ENCODE measurements around the gene SYMPK. TPM values are rescaled to one million over a fixed set of nuclear protein-coding genes. Genes with fewer than 3 reads are reported as not detected.
A peak's percentile ranks its signal among the peaks of the same experiment; 100 is the strongest.
"Not testable (repeated sequence)": the region's sequence is repeated elsewhere in the genome, so short reads cannot be mapped to it uniquely, and the experiment has no call there.

The SYMPK gene
- total RNA-seq, 2 donors from 2014 or later, result 107 to 217 TPM

DNA sequence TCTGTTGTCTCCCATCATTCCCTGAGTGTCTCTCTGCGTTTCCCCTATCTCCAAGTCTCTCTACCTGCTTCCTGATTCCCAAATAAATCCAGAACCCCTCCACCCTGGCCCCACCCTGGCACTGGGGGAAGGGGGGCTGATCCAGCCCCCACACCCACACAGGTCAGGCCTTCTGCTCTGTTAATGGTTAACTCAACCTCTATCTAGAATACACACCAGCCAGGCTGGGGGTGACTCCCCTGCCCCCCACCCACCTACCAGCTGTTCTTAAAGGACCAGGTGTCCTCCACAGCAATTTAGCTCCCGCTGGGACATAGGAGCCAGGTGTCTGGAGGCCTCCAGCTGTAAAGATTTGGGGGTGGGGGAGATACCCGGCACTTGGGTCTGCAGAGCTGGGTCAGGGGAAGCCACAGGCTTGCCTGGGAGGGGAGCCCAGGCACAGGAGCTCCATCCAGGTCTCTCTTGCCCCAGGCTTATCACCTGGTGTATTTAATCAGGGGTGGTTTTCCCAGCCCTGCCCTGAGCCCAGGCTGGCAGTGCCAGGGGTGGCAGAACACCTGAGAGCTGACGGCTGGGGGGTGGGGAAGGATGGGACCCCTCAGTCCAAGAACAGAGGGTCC is 19.1 kb upstream of the SYMPK start:
- Mint-ChIP-seq H3K4me3 (no peak overlapping the region), H3K27ac (no peak overlapping the region), H3K36me3 (no peaks in the 10 kb centered on the region), H3K4me1 (ENCODE audit: low read depth in 2 of 2) (peaks cover 28 to 35% of the 10 kb centered on the region in 2 donors), H3K27me3 (peaks cover 0 to 7% of the 10 kb centered on the region in 2 donors), H3K9me3 (no peaks in the 10 kb centered on the region)
- ATAC-seq (no peak), DNase-seq (ENCODE audit: low spot score) (no peak)

DNA sequence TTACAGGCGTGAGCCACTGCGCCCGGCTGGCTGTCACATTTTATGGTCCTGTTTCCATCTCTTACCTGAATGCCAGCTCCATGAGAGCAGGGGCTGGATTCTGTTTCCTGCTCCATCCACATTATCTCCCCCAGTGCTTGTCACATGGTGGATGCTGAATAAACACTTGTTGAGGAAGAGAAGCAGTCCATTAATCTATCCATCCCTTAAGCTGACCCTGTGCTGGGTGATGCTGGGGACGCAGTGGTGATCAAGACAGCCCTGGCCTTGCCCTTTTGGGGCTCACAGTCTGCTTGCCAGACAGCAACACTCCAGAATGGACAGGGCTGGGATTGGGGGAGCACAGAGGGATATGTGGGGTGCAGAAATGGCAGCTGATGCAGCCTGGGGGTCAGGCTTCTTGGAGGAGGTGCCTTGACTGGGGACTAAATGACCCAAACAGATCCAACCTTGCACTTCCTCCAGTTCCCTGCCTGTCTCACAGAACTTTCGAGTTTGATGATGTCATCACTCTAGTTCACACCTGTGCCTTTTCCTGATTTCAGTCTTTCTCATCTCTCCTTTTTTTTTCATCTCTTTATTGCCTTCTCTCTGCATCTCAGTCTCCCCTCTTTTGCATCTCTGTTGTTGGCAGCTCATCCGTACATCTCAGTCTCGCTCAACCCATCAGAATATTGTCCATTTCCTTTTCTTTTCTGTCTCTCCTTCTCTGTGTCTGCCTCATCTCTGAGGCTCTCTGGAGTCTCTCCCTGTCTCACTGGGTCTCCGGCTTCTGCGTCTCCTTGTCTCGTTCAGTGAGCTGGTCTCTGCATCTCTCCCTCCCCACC is 18.3 kb upstream of the SYMPK start:
- H3K4me1 Mint-ChIP-seq (ENCODE audit: low read depth in 2 of 2), result peaks cover 25 to 32% of the 10 kb centered on the region in 2 donors
- no peak overlapping the region for H3K4me3 Mint-ChIP-seq
- DNase-seq (ENCODE audit: low spot score) (no peak), ATAC-seq (no peak)
- no peaks in the 10 kb centered on the region for H3K9me3 Mint-ChIP-seq
- peaks cover 2 to 9% of the 10 kb centered on the region in 2 donors for H3K27me3 Mint-ChIP-seq
- H3K36me3 Mint-ChIP-seq, result no peaks in the 10 kb centered on the region
- H3K27ac Mint-ChIP-seq, result no peak overlapping the region

GRCh38 chr19:45879971-45880370 is 17.0 kb upstream of the SYMPK start:
- no peak overlapping the region for H3K4me3 Mint-ChIP-seq
- H3K27ac Mint-ChIP-seq, result no peak overlapping the region
- H3K9me3 Mint-ChIP-seq, result no peaks in the 10 kb centered on the region
- H3K4me1 Mint-ChIP-seq (ENCODE audit: low read depth in 2 of 2), result peaks cover 27 to 32% of the 10 kb centered on the region in 2 donors
- no peak for ATAC-seq
- no peaks in the 10 kb centered on the region for H3K36me3 Mint-ChIP-seq
- DNase-seq (ENCODE audit: low spot score), result no peak
- peaks cover 11 to 12% of the 10 kb centered on the region in 2 donors for H3K27me3 Mint-ChIP-seq

DNA sequence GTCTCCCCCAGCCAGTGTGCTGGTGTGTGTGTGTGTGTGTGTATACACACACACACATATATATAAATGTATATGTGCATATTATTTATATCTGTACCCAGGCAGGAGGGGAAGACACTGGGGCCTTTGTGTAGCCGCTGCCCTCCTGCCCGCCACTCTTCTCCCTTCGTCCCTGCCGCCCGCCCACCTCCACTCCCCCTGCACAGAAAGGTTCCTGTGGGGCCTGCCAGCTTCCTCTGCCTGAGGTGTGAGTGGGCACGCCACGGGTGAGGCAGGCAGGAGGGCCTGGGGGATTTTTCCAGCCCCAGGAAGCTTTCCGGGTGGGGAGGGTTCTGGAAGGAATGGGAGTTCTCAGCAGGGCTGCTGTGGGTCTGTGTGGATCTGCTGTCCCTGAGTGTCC is 16.1 kb upstream of the SYMPK start:
- H3K27me3 Mint-ChIP-seq, result peaks cover 15 to 19% of the 10 kb centered on the region in 2 donors
- peaks cover 27 to 32% of the 10 kb centered on the region in 2 donors for H3K4me1 Mint-ChIP-seq (ENCODE audit: low read depth in 2 of 2)
- no peaks in the 10 kb centered on the region for H3K36me3 Mint-ChIP-seq
- no peak overlapping the region for H3K4me3 Mint-ChIP-seq
- peak overlapping the region in 1 of 2 donors; percentile 8 for H3K27ac Mint-ChIP-seq
- DNase-seq (ENCODE audit: low spot score) (no peak), ATAC-seq (no peak)
- no peaks in the 10 kb centered on the region for H3K9me3 Mint-ChIP-seq

- Mint-ChIP-seq H3K27ac (peak overlapping the region in 1 of 2 donors; percentile 8), H3K36me3 (no peaks in the 10 kb centered on the region), H3K4me3 (peak overlapping the region; percentile 8)
Measured at GRCh38 chr19:45878043-45878794, 15.3 kb upstream of the SYMPK start.

GRCh38 chr19:45876411-45877197 is 13.7 kb upstream of the SYMPK start:
- peaks cover 18 to 22% of the 10 kb centered on the region in 2 donors for H3K4me1 Mint-ChIP-seq (ENCODE audit: low read depth in 2 of 2)
- H3K27ac Mint-ChIP-seq, result peak overlapping the region; percentile 45 to 63
- no peaks in the 10 kb centered on the region for H3K9me3 Mint-ChIP-seq
- peaks cover 16 to 19% of the 10 kb centered on the region in 2 donors for H3K27me3 Mint-ChIP-seq
- H3K36me3 Mint-ChIP-seq, result no peaks in the 10 kb centered on the region
- H3K4me3 Mint-ChIP-seq, result peak overlapping the region; percentile 51
- ATAC-seq (peak; percentile 58 to 80), DNase-seq (ENCODE audit: low spot score) (peak; percentile 75)

More at GRCh38 chr19:45878043-45878794, 15.3 kb upstream of the SYMPK start:
- peak in 1 of 2 donors; percentile 49 for ATAC-seq
- Mint-ChIP-seq H3K27me3 (peaks cover 18 to 19% of the 10 kb centered on the region in 2 donors), H3K4me1 (ENCODE audit: low read depth in 2 of 2) (peaks cover 22 to 27% of the 10 kb centered on the region in 2 donors), H3K9me3 (no peaks in the 10 kb centered on the region)
- no peak for DNase-seq (ENCODE audit: low spot score)

DNA sequence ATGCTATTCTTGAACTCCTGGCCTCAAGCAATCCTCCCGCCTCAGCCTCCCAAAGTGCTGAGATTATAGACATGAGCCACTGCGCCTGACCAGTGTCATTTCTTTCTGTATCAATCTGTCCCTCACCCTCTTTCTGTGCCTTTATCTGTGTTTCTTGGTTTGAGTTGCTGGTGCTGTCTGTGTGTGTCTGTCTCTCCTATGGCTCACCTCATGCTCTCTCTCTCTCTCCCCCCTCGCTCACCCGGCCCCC is 13.1 kb upstream of the SYMPK start:
- ATAC-seq, result peak; percentile 19 to 49
- peaks cover 14 to 19% of the 10 kb centered on the region in 2 donors for H3K27me3 Mint-ChIP-seq
- H3K4me3 Mint-ChIP-seq, result peak overlapping the region; percentile 51
- no peak for DNase-seq (ENCODE audit: low spot score)
- H3K9me3 Mint-ChIP-seq, result no peaks in the 10 kb centered on the region
- peaks cover 13 to 19% of the 10 kb centered on the region in 2 donors for H3K4me1 Mint-ChIP-seq (ENCODE audit: low read depth in 2 of 2)
- H3K36me3 Mint-ChIP-seq, result no peaks in the 10 kb centered on the region
- H3K27ac Mint-ChIP-seq, result peak overlapping the region; percentile 45 to 63

DNA sequence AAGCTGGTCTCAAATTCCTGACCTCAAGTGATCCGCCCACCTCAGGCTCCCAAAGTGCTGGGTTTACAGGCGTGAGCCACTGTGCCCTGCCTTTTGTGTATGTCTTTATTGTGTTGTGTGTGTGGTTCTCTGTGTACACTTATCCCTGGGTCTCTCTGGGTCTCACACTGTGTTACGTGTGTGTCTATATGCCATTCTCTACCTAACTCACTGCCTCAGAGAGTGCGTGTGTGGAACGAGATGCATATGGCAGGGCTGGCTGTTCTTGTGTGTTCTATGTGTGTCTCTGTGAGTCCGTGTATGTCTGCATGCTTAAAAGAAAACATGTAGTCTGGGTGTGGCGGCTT is 11.6 kb upstream of the SYMPK start:
- no peak for DNase-seq (ENCODE audit: low spot score)
- Mint-ChIP-seq H3K9me3 (no peaks in the 10 kb centered on the region), H3K36me3 (no peaks in the 10 kb centered on the region), H3K4me1 (ENCODE audit: low read depth in 2 of 2) (peaks cover 13 to 19% of the 10 kb centered on the region in 2 donors), H3K27ac (no peak overlapping the region), H3K27me3 (peaks cover 14 to 19% of the 10 kb centered on the region in 2 donors), H3K4me3 (no peak overlapping the region)
- no peak for ATAC-seq

- Mint-ChIP-seq H3K4me1 (ENCODE audit: low read depth in 2 of 2) (peaks cover 9 to 14% of the 10 kb centered on the region in 2 donors), H3K27ac (no peak overlapping the region)
Measured at GRCh38 chr19:45873219-45873772, 10.3 kb upstream of the SYMPK start.

DNA sequence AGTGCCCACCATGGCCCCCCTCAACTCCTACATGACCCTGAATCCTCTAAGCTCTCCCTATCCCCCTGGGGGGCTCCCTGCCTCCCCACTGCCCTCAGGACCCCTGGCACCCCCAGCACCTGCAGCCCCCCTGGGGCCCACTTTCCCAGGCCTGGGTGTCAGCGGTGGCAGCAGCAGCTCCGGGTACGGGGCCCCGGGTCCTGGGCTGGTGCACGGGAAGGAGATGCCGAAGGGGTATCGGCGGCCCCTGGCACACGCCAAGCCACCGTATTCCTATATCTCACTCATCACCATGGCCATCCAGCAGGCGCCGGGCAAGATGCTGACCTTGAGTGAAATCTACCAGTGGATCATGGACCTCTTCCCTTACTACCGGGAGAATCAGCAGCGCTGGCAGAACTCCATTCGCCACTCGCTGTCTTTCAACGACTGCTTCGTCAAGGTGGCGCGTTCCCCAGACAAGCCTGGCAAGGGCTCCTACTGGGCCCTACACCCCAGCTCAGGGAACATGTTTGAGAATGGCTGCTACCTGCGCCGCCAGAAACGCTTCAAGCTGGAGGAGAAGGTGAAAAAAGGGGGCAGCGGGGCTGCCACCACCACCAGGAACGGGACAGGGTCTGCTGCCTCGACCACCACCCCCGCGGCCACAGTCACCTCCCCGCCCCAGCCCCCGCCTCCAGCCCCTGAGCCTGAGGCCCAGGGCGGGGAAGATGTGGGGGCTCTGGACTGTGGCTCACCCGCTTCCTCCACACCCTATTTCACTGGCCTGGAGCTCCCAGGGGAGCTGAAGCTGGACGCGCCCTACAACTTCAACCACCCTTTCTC is 9.4 kb upstream of the SYMPK start:
- H3K9me3 Mint-ChIP-seq, result no peaks in the 10 kb centered on the region
- peaks cover 14 to 19% of the 10 kb centered on the region in 2 donors for H3K27me3 Mint-ChIP-seq
- DNase-seq (ENCODE audit: low spot score) (no peak), ATAC-seq (no peak)
- no peak overlapping the region for H3K4me3 Mint-ChIP-seq
- H3K36me3 Mint-ChIP-seq, result no peaks in the 10 kb centered on the region
- no peak overlapping the region for H3K27ac Mint-ChIP-seq
- H3K4me1 Mint-ChIP-seq (ENCODE audit: low read depth in 2 of 2), result peaks cover 8 to 9% of the 10 kb centered on the region in 2 donors

More at GRCh38 chr19:45873219-45873772, 10.3 kb upstream of the SYMPK start:
- Mint-ChIP-seq H3K9me3 (no peaks in the 10 kb centered on the region), H3K4me3 (no peak overlapping the region), H3K27me3 (peaks cover 14 to 19% of the 10 kb centered on the region in 2 donors), H3K36me3 (no peaks in the 10 kb centered on the region)
- ATAC-seq (no peak), DNase-seq (ENCODE audit: low spot score) (no peak)

GRCh38 chr19:45870798-45871197 is 7.9 kb upstream of the SYMPK start:
- Mint-ChIP-seq H3K4me1 (ENCODE audit: low read depth in 2 of 2) (peaks cover 0 to under 1% of the 10 kb centered on the region in 2 donors), H3K27ac (no peak overlapping the region), H3K36me3 (no peaks in the 10 kb centered on the region), H3K4me3 (no peak overlapping the region), H3K27me3 (peaks cover 10 to 12% of the 10 kb centered on the region in 2 donors), H3K9me3 (no peaks in the 10 kb centered on the region)
- no peak for DNase-seq (ENCODE audit: low spot score)
- ATAC-seq, result no peak

GRCh38 chr19:45867241-45867640 is 4.3 kb upstream of the SYMPK start:
- Mint-ChIP-seq H3K27me3 (peaks cover 9 to 18% of the 10 kb centered on the region in 2 donors), H3K4me1 (ENCODE audit: low read depth in 2 of 2) (peaks cover 14% of the 10 kb centered on the region in 2 donors)
- not testable (repeated sequence) for DNase-seq (ENCODE audit: low spot score); H3K4me3 Mint-ChIP-seq; H3K27ac Mint-ChIP-seq; ATAC-seq; H3K36me3 Mint-ChIP-seq; H3K9me3 Mint-ChIP-seq
